H9 (cell line): ENCODE results near the gene VEGFA. TPM values are rescaled to one million over a fixed set of nuclear protein-coding genes. Genes with fewer than 3 reads are reported as not detected.

ENCODE experiments used
- DNase-seq: peaks from one replicate; pipeline ENCODE4 v3.0.0-alpha.2; 2017
- H2AFZ ChIP-seq: one replicate; pipeline ENCODE4 v1.6.1; 2013; ENCODE audit warnings: mild to moderate bottlenecking, low read length, control low read depth, moderate library complexity
- H2AK5ac ChIP-seq: 2 replicates; pipeline ENCODE4 v1.6.1; 2013; ENCODE audit warnings: low read length, control low read depth, mixed read lengths; ENCODE audit not compliant: insufficient read length
- H2BK120ac ChIP-seq: one replicate; pipeline ENCODE4 v1.6.1; 2013; ENCODE audit warnings: low read depth, mild to moderate bottlenecking, low read length, control low read depth, inconsistent platforms; ENCODE audit not compliant: poor library complexity, severe bottlenecking
- H2BK12ac ChIP-seq: 2 replicates; pipeline ENCODE4 v1.6.1; 2013; ENCODE audit warnings: low read length, control low read depth, mixed read lengths, low read depth; ENCODE audit not compliant: insufficient read length
- H2BK15ac ChIP-seq: 2 replicates; pipeline ENCODE4 v1.6.1; 2013; ENCODE audit warnings: low read depth, low read length, control low read depth
- H2BK20ac ChIP-seq: one replicate; pipeline ENCODE4 v1.6.1; 2013; ENCODE audit warnings: low read depth, mild to moderate bottlenecking, low read length, control low read depth, inconsistent platforms; ENCODE audit not compliant: poor library complexity, severe bottlenecking
- H2BK5ac ChIP-seq: 2 replicates; pipeline ENCODE4 v1.6.1; 2013; ENCODE audit warnings: low read length, control low read depth, mixed read lengths; ENCODE audit not compliant: insufficient read length
- H3K14ac ChIP-seq: 2 replicates; pipeline ENCODE4 v1.6.1; 2013; ENCODE audit warnings: low read length, control low read depth; ENCODE audit not compliant: insufficient read depth
- H3K18ac ChIP-seq: 2 replicates; pipeline ENCODE4 v1.6.1; 2013; ENCODE audit warnings: low read depth, mild to moderate bottlenecking, mixed read lengths, low read length, control low read depth; ENCODE audit not compliant: insufficient read length
- H3K23ac ChIP-seq: 2 replicates; pipeline ENCODE4 v1.6.1; 2013; ENCODE audit warnings: low read length, control low read depth, mixed read lengths, low read depth; ENCODE audit not compliant: insufficient read length
- H3K23me2 ChIP-seq: 2 replicates; pipeline ENCODE4 v1.6.1; 2013; ENCODE audit warnings: low read depth, mild to moderate bottlenecking, mixed read lengths, low read length, control low read depth; ENCODE audit not compliant: insufficient read length, poor library complexity, severe bottlenecking
- H3K27ac ChIP-seq: 2 replicates; pipeline ENCODE4 v1.5.1; 2013; ENCODE audit warnings: low read length, control low read depth, mixed read lengths, low read depth; ENCODE audit not compliant: insufficient read length
- H3K27me3 ChIP-seq: 2 replicates; pipeline ENCODE4 v1.6.1; 2013; ENCODE audit warnings: low read length, control low read depth, inconsistent platforms; ENCODE audit not compliant: insufficient read depth
- H3K4ac ChIP-seq: 2 replicates; pipeline ENCODE4 v1.6.1; 2013; ENCODE audit warnings: low read depth, mild to moderate bottlenecking, control low read depth, inconsistent platforms, low read length, moderate library complexity
- H3K4me1 ChIP-seq: 2 replicates; pipeline ENCODE4 v1.6.1; 2013; ENCODE audit warnings: low read length, control low read depth, inconsistent platforms; ENCODE audit not compliant: insufficient read depth
- H3K4me2 ChIP-seq: 2 replicates; pipeline ENCODE4 v1.6.1; 2013; ENCODE audit warnings: low read length, control low read depth, mixed read lengths; ENCODE audit not compliant: insufficient read length, insufficient read depth
- H3K56ac ChIP-seq: 2 replicates; pipeline ENCODE4 v1.6.1; 2013; ENCODE audit warnings: low read depth, mild to moderate bottlenecking, mixed read lengths, low read length, control low read depth; ENCODE audit not compliant: insufficient read length
- H3K79me1 ChIP-seq: 2 replicates; pipeline ENCODE4 v1.6.1; 2013; ENCODE audit warnings: low read depth, mild to moderate bottlenecking, moderate library complexity, low read length, control low read depth, inconsistent platforms; ENCODE audit not compliant: insufficient read depth, poor library complexity, severe bottlenecking
- H3K79me2 ChIP-seq: 2 replicates; pipeline ENCODE4 v1.6.1; 2013; ENCODE audit warnings: low read length, control low read depth, inconsistent platforms; ENCODE audit not compliant: insufficient read depth
- H3K9ac ChIP-seq: 2 replicates; pipeline ENCODE4 v1.6.1; 2013; ENCODE audit warnings: low read length, control low read depth, mixed read lengths; ENCODE audit not compliant: insufficient read length; ENCODE audit errors: extremely low read depth
- H3K9me3 ChIP-seq: one replicate; pipeline ENCODE4 v1.6.1; 2013; ENCODE audit warnings: low read depth, low read length, inconsistent platforms; ENCODE audit not compliant: control insufficient read depth
- H3T11ph ChIP-seq: one replicate; pipeline ENCODE4 v1.6.1; 2013; ENCODE audit warnings: mild to moderate bottlenecking, low read length, control low read depth, inconsistent platforms
- H4K20me1 ChIP-seq: one replicate; pipeline ENCODE4 v1.6.1; 2013; ENCODE audit not compliant: control insufficient read depth, insufficient read length, insufficient read depth
- H4K5ac ChIP-seq: 2 replicates; pipeline ENCODE4 v1.6.1; 2013; ENCODE audit warnings: low read depth, mild to moderate bottlenecking, mixed read lengths, low read length, control low read depth; ENCODE audit not compliant: insufficient read length
- H4K8ac ChIP-seq: replicated peaks from 2 replicates; pipeline ENCODE4 v1.6.1; 2013; ENCODE audit warnings: low read length, control low read depth, mixed read lengths, low read depth; ENCODE audit not compliant: insufficient read length
- H4K91ac ChIP-seq: 2 replicates; pipeline ENCODE4 v1.6.1; 2013; ENCODE audit warnings: low read depth, mild to moderate bottlenecking, moderate library complexity, mixed read lengths, low read length, control low read depth; ENCODE audit not compliant: insufficient read length
- H3K27ac Mint-ChIP-seq, 3 experiments: 2 replicates in 2 of 3; 3 replicates in 1 of 3; pipeline ENCODE4 v1.8.0; 2020 to 2021; ENCODE audit warnings: mixed read lengths in 3 of 3, mild to moderate bottlenecking in 1 of 3, moderate library complexity in 1 of 3
- H3K27me3 Mint-ChIP-seq: 2 replicates; pipeline ENCODE4 v1.8.0; 2021; ENCODE audit warnings: low read depth, mild to moderate bottlenecking, moderate library complexity, mixed read lengths
- H3K36me3 Mint-ChIP-seq, 3 experiments: 2 replicates in 2 of 3; 3 replicates in 1 of 3; pipeline ENCODE4 v1.8.0; 2020 to 2021; ENCODE audit warnings: low read depth in 3 of 3, mixed read lengths in 3 of 3; ENCODE audit not compliant: insufficient read depth in 1 of 3
- H3K4me1 Mint-ChIP-seq, 2 experiments: 2 replicates each; pipeline ENCODE4 v1.8.0; 2020; ENCODE audit warnings: mixed read lengths in 2 of 2
- H3K4me3 Mint-ChIP-seq, 2 experiments: 2 replicates in 1 of 2; 3 replicates in 1 of 2; pipeline ENCODE4 v1.8.0; 2020 to 2021; ENCODE audit warnings: mild to moderate bottlenecking in 2 of 2, mixed read lengths in 2 of 2, moderate library complexity in 1 of 2
- H3K9me3 Mint-ChIP-seq, 2 experiments: 2 replicates in 1 of 2; 3 replicates in 1 of 2; pipeline ENCODE4 v1.8.0; 2020; ENCODE audit warnings: mild to moderate bottlenecking in 2 of 2, mixed read lengths in 2 of 2, moderate library complexity in 1 of 2
- CTCF ChIP-seq: fragments of 200-600 bp; sonication (generic); conservative IDR thresholded peaks from 3 replicates; pipeline ENCODE4 v1.8.0; 2021; ENCODE audit warnings: antibody characterized with exemption, mild to moderate bottlenecking
- WGBS: extraction: QIAGEN DNeasy Blood & Tissue Kit; methylation state at CpG from one replicate; pipeline ENCODE4 v1.1.7; 2013; ENCODE audit warnings: missing lambda C conversion rate, low lambda C conversion rate, mixed read lengths; ENCODE audit not compliant: insufficient read length; ENCODE audit errors: extremely low coverage; 5-methylcytosine and 5-hydroxymethylcytosine counted together
- total RNA-seq: library from RNA; stranded (reverse); gene quantifications from 2 replicates; pipeline ENCODE4 v1.2.1, GENCODE V29; 2021

VEGFA gene
- total RNA-seq, 1 experiment from 2014 or later, result 47.9 TPM

- H4K91ac ChIP-seq, result no peak overlapping the region
- no peak overlapping the region for H2AFZ ChIP-seq
- no peak overlapping the region for H2BK15ac ChIP-seq
- H3K4ac ChIP-seq, result no peak overlapping the region
- H4K20me1 ChIP-seq, result no peaks in the 10 kb centered on the region
- H2BK12ac ChIP-seq, result no peak overlapping the region
- H3K27ac Mint-ChIP-seq, result no peak overlapping the region
- no peak overlapping the region for H3K4me3 Mint-ChIP-seq
- H3K9me3 Mint-ChIP-seq, result no peaks in the 10 kb centered on the region; a peak in 1 of 5 replicates
- no peak overlapping the region for H2BK20ac ChIP-seq
- no peak overlapping the region for H3T11ph ChIP-seq
- H3K23me2 ChIP-seq, result no peaks in the 10 kb centered on the region
- H3K36me3 Mint-ChIP-seq, result no peaks in the 10 kb centered on the region
- peaks cover 4% of the 10 kb centered on the region for H3K27me3 Mint-ChIP-seq
- no peak overlapping the region for H2BK5ac ChIP-seq
- no peak overlapping the region for H3K9ac ChIP-seq
- no peaks in the 10 kb centered on the region for H3K9me3 ChIP-seq
- H3K4me1 Mint-ChIP-seq, result peaks cover 25 to 41% of the 10 kb centered on the region in 2 experiments
- H3K4me2 ChIP-seq, result no peak overlapping the region
- no peak overlapping the region for H3K27ac ChIP-seq
- no peak overlapping the region for H3K23ac ChIP-seq
- H3K56ac ChIP-seq, result no peak overlapping the region
- no CpG with 5 or more reads among the region's 9 CpGs for WGBS
- no peak overlapping the region for H2AK5ac ChIP-seq
- no peaks in the 10 kb centered on the region for H3K27me3 ChIP-seq
- peaks cover 3% of the 10 kb centered on the region; the same call in 1 of the 2 replicates for H3K4me1 ChIP-seq
- H3K79me2 ChIP-seq, result no peaks in the 10 kb centered on the region
- H3K14ac ChIP-seq, result no peak overlapping the region
- no peak overlapping the region for H3K18ac ChIP-seq
- peak; percentile 89 for DNase-seq
- no peak overlapping the region for H4K8ac ChIP-seq
- H4K5ac ChIP-seq, result no peak overlapping the region
- peak; percentile 94 for TF ChIP-seq CTCF
- no peak overlapping the region for H2BK120ac ChIP-seq
- no peaks in the 10 kb centered on the region for H3K79me1 ChIP-seq
Measured at GRCh38 chr6:43758617-43759050, 11.4 kb upstream of the VEGFA start.
